ENCODE data around the gene NXF2.
"Not testable (repeated sequence)": the region's sequence is repeated elsewhere in the genome, so short reads cannot be mapped to it uniquely, and the experiment has no call there.

The NXF2 gene, protein sequence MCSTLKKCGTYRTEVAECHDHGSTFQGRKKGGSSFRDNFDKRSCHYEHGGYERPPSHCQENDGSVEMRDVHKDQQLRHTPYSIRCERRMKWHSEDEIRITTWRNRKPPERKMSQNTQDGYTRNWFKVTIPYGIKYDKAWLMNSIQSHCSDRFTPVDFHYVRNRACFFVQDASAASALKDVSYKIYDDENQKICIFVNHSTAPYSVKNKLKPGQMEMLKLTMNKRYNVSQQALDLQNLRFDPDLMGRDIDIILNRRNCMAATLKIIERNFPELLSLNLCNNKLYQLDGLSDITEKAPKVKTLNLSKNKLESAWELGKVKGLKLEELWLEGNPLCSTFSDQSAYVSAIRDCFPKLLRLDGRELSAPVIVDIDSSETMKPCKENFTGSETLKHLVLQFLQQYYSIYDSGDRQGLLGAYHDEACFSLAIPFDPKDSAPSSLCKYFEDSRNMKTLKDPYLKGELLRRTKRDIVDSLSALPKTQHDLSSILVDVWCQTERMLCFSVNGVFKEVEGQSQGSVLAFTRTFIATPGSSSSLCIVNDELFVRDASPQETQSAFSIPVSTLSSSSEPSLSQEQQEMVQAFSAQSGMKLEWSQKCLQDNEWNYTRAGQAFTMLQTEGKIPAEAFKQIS

DNA sequence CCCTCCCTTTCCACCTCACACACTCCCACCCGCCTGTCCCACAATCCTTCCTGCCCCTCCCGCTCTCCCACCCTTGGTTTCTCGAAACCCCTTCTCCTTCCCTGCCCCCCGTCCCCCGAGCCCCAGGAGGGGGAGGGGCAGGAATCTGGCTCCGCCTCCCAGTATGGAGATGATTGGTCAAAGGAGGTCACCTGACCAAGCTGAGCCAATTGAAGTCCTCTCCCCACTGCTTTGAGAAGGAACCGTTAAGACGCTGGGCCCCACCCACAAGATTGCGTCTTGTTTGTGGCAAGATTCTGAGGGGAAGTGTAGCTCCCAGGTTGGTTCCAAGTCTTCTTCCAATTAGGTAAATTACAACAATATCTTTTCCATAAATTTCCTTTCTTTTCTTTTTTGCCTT is at the start of gene NXF2:
TSS of gene NXF2 (plus strand) at position 275 of the 400 bp plus-strand sequence. CDS start 59,912 bp downstream, outside the sequence.
- not testable (repeated sequence) for DNase-seq

DNA sequence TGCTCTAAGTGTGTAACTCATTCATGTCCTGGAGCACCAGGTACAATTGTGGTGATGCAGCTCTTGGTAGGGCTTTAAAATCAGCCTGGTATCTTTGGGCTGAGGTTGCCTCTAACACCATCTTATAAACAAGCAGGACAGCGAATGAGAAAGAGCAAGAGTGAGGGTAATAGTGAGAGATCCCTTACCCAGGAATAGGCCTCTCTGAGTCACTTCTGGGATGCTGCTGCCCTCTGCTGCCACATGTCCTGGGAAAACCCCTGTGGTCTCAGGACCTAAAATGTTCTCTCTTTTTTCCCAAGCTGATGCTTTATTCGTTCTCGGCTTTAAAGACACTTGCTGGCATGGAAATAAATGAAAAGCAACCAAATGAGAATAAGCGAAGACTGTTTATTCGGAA is 39.0 kb upstream of the NXF2 start:
- not testable (repeated sequence) for DNase-seq

DNA sequence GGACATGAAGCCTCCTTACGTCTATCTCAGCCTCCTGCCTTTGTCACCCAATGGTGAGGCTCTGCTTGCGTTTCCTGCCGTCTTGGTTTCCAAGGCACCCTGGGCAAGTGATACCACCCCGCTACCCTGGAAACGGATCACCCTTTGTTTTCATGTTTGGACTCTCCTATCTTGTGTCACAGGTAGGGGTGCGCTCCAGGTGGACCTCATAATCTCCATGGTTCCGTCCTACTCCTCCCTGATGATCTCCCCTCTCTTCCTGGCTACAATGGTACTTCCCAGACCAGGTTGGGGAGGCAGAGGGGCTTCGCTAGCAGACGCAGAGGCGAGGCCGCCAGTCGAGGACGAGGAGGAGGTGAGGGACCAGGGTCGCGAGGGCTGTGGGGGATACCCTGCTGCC is 32.0 kb upstream of the NXF2 start, which contains the start of gene TCP11X1:
TSS of gene TCP11X1 (plus strand) at position 316 of the 400 bp plus-strand sequence.
- DNase-seq, result not testable (repeated sequence)

DNA sequence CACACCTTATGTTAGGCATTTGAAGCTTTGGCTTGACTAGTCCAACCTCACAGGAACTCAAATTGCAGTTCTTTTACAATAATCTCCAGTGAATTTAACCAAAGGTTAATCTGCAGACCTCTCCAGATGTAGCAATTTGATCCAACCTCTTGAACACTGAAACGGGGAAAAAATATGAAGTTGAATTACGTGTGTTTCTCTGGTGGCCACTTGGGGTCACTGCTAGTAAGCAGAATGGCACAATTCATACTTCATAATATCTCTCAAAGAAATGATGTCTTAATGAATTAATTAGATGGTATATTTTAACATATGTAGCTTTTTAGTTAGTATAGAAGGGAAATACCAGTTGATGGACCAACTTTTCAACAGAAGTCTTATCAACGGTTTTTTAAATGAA is 30.5 kb upstream of the NXF2 start:
- DNase-seq, result not testable (repeated sequence)

DNA sequence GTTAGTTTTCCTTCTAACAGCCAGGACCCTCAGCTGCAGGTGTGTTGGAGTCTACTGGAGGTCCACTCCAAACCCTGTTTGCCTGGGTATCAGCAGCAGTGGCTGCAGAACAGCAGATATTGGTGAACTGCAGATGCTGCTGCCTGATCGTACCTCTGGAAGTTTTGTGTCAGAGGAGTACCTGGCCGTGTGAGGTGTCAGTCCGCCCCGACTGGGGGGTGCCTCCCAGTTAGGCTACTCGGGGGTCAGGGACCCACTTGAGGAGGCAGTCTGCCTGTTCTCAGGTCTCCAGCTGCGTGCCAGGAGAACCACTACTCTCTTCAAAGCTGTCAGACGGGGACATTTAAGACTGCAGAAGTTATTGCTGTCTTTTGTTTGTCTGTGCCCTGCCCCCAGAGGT is 11.3 kb upstream of the NXF2 start:
- DNase-seq, result not testable (repeated sequence)

DNA sequence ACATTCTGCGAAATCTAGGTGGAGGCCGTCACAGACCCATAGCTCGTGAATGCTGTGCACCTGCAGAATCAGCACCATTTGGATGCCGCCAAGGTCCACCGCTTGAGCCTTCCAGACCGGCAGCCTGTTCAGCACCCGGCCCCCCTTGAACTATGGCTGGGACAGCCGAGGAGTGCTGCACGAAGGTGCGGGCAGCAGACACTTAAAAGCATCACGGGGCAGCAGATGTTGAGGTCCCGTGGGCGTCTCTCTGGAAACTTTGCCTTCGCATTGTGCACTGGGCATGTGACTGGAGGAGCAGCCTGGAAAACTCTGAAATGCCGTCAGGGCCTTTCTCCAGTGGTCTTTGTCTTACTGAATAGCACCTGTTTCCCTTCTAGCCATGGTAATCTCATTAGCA is 6.7 kb upstream of the NXF2 start:
- DNase-seq, result not testable (repeated sequence)

DNA sequence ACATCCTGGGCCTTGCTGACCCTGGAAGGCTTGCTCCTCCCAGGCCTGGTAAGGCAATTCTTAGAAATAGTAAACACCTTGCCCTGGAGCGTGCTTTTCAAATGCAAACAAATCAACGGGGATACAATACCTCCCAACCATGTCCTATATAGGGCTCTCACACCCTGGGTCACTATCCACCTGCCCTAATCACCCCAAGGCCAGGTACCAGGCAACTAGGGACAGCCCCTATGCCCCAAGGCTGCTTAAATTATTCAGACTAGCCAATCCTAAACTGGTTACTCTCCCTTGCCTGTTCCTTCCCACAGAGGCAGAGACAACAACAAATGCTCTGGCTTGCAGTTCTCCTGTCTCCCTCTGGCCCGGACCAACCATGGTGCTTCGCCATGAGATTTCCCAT is 25.3 kb downstream of the NXF2 start:
- DNase-seq, result not testable (repeated sequence)

DNA sequence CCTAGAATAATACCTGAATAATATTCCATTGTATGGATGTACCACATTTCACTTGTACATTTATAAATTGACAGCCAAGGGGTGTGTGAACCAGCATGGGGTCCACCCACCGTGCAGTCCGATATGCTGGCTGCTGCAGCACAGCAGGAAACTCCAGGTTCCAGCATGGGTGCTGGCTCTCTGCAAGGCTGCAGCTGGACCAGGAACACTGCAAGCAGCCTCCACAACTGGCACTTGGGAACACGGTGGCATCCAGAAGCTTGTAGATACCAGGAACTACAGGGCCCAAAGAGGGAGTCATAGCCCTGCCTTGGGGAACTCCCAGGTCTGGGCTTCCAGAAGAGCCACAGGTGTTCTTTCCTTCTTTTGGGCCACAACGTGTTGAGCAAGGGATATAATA is 91.2 kb downstream of the NXF2 start:
- no peak for DNase-seq

DNA sequence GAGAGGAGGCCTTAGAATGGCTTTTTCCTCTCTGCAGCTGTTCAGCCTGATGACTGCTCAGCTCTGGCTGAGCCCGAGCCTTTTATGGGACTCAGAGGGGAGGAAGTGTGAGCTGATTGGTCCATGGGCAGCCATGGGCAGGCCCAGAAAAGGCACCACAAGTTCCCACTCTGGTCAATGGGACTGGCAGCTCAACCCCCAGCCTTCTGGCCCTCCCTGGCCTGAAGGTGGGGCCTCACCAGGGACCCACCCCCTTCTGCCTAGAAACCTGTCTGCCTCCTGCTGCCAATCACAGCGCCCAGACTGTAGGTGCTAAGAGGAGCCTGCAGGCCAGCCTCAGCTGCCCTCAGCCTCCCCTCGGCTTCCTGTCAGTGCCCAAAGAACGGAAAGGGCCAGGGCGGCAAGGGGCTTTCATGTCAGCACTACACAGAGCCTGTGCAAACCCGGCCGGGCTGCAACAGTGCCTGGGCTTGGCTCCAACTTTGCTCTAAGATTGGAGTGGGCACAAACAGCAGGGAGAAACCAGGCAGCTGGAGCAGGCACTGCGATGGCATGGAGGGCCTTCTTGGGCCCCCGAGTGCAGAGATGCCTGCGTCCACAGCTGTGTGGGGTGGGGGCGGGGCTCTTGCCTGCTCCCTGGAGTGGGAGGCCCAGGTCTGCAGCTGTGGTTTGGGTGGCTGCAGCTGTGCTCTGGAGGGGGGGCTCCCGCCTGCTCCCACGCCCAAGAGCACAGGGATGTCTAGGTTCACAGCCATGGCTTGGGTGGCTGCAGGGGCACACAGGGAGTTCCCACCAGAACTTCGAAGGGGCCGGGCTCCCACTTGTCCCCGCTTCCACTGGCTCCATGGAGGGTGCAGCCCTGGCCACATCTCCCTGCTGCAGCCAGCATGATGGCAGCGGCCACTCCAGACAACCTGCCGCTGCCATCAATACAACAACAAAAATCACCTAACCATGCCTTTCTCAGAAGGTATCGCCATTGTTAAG is 92.6 kb downstream of the NXF2 start:
- DNase-seq, result no peak

DNA sequence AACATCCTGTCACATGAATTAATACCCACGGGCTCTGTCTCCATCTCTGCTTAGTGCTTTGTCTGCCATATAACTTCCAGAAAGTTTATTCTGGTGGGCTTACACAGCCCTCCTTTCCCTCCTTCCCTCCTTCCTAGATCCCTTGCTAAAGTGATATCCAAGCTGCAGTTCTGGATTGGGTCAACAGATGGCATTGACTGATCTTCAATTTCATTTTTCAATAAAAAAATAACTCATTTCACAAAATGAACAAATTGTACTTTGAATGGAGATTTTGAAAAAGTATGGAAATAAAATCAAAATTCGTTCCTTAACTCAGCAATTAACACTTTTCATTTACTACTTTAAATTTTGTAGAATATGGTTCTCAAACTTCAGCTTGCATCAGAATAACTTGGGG is 94.9 kb downstream of the NXF2 start:
- no peak for DNase-seq

DNA sequence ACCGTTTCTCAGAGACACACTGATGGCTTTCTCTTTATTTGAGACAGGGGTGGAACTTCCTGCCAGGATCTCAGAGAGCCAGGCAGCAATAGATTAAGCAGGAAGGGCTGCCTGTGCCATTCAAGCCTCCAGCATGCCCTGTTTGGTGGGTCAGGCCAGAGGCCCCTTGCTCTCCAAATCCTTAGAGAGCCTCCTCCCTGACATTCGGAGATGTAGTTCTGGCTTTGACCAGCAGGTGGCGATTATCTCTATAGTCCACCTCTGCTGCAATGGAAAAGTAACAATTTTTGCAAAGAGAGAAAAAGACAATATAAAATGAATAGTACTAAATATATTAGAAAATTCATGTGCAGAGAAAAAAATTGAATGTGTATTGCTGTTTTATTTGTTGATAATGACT is 98.9 kb downstream of the NXF2 start:
- no peak for DNase-seq

Measured in NCI-H1417 treated with DMSO at 0.1 percent for 48 hours (cell line).